Activated T-cell treated with anti-CD3 and anti-CD28 coated beads, Interleukin-2, amount 50 U/mL, for 72 hours (primary cell): ENCODE measurements around the gene COL26A1. TPM values are rescaled to one million over a fixed set of nuclear protein-coding genes. Genes with fewer than 3 reads are reported as not detected.

ENCODE experiments used
- ATAC-seq, 2 donors: fragments of 150-1000 bp; cut with Tn5 transposase; replicated peaks in 1 of 2; 2 replicates each; pipeline ENCODE4 v1.10.0; 2021; ENCODE audit warnings: moderate library complexity in 2 of 2, mild to moderate bottlenecking in 1 of 2
- DNase-seq, 2 donors: peaks; one replicate each; pipeline ENCODE4 v3.0.0; 2021 to 2022; ENCODE audit warnings: mixed read lengths in 1 of 2
- H3K27ac Mint-ChIP-seq: one replicate; pipeline ENCODE4 v1.8.0; 2022; ENCODE audit warnings: mild to moderate bottlenecking, moderate library complexity, mixed read lengths
- H3K27me3 Mint-ChIP-seq: one replicate; pipeline ENCODE4 v1.8.0; 2022; ENCODE audit warnings: low read depth, mixed read lengths
- H3K36me3 Mint-ChIP-seq, 2 donors: one replicate each; pipeline ENCODE4 v1.8.0; 2022; ENCODE audit warnings: mixed read lengths in 2 of 2, mild to moderate bottlenecking in 1 of 2; ENCODE audit not compliant: insufficient read depth in 2 of 2
- H3K4me1 Mint-ChIP-seq: one replicate; pipeline ENCODE4 v1.8.0; 2022; ENCODE audit warnings: low read depth, mixed read lengths
- H3K4me3 Mint-ChIP-seq, 2 donors: one replicate each; pipeline ENCODE4 v1.8.0; 2022; ENCODE audit warnings: mild to moderate bottlenecking in 2 of 2, mixed read lengths in 2 of 2, moderate library complexity in 2 of 2
- H3K9me3 Mint-ChIP-seq, 2 donors: one replicate each; pipeline ENCODE4 v1.8.0; 2022; ENCODE audit warnings: mixed read lengths in 2 of 2
- total RNA-seq, 2 donors: library from RNA; stranded (reverse); gene quantifications; one replicate each; pipeline ENCODE4 v1.2.3, GENCODE V29; 2022

Gene COL26A1
- total RNA-seq, 2 donors from 2014 or later = 0.22 TPM; not detected in 1

GRCh38 chr7:101399759-101400158 is 37.1 kb downstream of the COL26A1 start:
- ATAC-seq (no peak), DNase-seq (no peak)
- no peak overlapping the region for H3K27ac Mint-ChIP-seq
- H3K4me3 Mint-ChIP-seq = no peak overlapping the region
- H3K36me3 Mint-ChIP-seq = no peaks in the 10 kb centered on the region
- H3K4me1 Mint-ChIP-seq = no peaks in the 10 kb centered on the region
- peaks cover 0 to 1% of the 10 kb centered on the region in 2 donors for H3K9me3 Mint-ChIP-seq
- H3K27me3 Mint-ChIP-seq = peaks cover 15% of the 10 kb centered on the region

GRCh38 chr7:101400751-101401150 is 38.1 kb downstream of the COL26A1 start:
- Mint-ChIP-seq H3K4me3 (no peak overlapping the region), H3K9me3 (peaks cover 0 to 1% of the 10 kb centered on the region in 2 donors), H3K36me3 (no peaks in the 10 kb centered on the region), H3K4me1 (no peaks in the 10 kb centered on the region), H3K27ac (no peak overlapping the region), H3K27me3 (peaks cover 15% of the 10 kb centered on the region)
- DNase-seq = no peak
- ATAC-seq = no peak

DNA sequence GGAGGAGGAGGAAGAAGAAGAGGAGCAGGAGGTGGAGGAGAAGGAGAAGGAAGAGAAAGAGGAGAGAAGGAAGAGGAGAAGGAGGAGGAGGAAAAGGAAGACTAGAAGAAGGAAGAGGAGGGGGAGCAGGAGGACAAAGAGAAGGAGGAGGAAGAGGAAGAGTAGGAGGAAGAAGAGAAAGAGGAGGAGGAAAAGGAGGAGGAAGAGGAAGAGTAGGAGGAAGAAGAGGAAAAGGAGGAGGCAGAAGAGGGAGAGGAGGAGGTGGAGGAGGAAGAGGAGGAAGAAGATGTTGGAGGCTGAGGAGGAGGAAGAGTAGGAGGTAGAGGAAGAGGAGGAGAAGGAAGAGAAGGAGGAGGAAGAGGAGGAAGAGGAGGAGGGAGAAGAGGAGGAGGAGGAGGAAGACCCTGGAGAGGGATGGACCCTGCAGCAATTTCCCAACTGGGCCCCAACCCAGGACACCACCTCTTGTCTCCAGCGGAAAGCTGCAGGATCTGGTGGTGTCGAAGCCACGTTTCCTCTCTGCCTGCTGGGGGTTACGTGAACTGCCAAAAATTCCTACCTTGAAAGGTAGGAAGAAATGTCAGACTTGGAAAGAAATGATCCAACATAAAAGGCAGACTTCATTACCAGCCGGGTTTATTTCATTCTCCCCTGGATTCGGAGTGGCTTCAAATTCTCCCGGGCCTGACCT is 38.9 kb downstream of the COL26A1 start:
- Mint-ChIP-seq H3K27ac (no peak overlapping the region), H3K27me3 (peaks cover 15% of the 10 kb centered on the region), H3K9me3 (peaks cover 0 to 1% of the 10 kb centered on the region in 2 donors)

GRCh38 chr7:101402081-101402779 is 39.6 kb downstream of the COL26A1 start:
- no peak for DNase-seq
- ATAC-seq = no peak
- no peaks in the 10 kb centered on the region for H3K4me1 Mint-ChIP-seq
- no peaks in the 10 kb centered on the region for H3K36me3 Mint-ChIP-seq
- peaks cover 15% of the 10 kb centered on the region for H3K27me3 Mint-ChIP-seq
- peaks cover 0 to 1% of the 10 kb centered on the region in 2 donors for H3K9me3 Mint-ChIP-seq
- no peak overlapping the region for H3K4me3 Mint-ChIP-seq
- H3K27ac Mint-ChIP-seq = no peak overlapping the region

More for the DNA sequence above, 38.9 kb downstream of the COL26A1 start:
- DNase-seq = no peak
- no peak for ATAC-seq
- Mint-ChIP-seq H3K4me3 (no peak overlapping the region), H3K4me1 (no peaks in the 10 kb centered on the region), H3K36me3 (no peaks in the 10 kb centered on the region)

- Mint-ChIP-seq H3K27ac (no peak overlapping the region), H3K36me3 (no peaks in the 10 kb centered on the region), H3K4me1 (no peaks in the 10 kb centered on the region), H3K9me3 (peaks cover 0 to 1% of the 10 kb centered on the region in 2 donors), H3K4me3 (no peak overlapping the region), H3K27me3 (peaks cover 15% of the 10 kb centered on the region)
- DNase-seq = no peak
- ATAC-seq = no peak
These were observed 40.2 kb downstream of the COL26A1 start for GRCh38 chr7:101402835-101403234.

DNA sequence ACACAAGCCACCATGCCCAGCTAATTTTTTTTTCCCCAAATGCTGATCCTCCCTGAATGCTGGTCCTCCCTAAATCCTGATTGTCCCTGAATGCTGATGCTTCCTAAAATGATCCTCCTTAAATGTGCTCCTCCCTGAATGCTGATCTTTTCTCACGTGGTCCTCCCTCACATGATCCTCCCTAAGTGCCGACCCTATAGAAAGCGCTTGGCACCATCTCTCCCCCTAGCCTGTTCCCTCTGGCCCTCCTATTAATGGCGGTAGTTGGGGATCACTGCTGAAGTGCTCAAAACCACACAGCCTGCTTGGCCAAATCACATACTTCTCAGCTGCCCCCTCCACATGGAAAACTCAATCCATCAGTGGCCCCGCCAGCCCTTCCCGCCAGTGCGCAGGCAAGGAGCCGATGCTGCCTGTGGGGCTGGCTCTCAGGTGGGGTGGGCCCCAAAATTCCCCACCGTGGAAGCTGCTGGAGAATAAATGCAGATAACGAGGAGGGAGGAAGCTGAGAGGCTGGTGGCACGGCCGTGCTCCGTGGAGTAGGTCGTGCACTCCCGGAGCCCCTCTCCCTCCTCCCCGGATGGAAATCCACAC is 42.9 kb downstream of the COL26A1 start:
- ATAC-seq (no peak), DNase-seq (no peak)
- Mint-ChIP-seq H3K36me3 (peaks cover 1 to 2% of the 10 kb centered on the region in 2 donors), H3K4me1 (no peaks in the 10 kb centered on the region), H3K27me3 (peaks cover 22% of the 10 kb centered on the region), H3K4me3 (no peak overlapping the region), H3K9me3 (peaks cover 2 to 5% of the 10 kb centered on the region in 2 donors), H3K27ac (no peak overlapping the region)

DNA sequence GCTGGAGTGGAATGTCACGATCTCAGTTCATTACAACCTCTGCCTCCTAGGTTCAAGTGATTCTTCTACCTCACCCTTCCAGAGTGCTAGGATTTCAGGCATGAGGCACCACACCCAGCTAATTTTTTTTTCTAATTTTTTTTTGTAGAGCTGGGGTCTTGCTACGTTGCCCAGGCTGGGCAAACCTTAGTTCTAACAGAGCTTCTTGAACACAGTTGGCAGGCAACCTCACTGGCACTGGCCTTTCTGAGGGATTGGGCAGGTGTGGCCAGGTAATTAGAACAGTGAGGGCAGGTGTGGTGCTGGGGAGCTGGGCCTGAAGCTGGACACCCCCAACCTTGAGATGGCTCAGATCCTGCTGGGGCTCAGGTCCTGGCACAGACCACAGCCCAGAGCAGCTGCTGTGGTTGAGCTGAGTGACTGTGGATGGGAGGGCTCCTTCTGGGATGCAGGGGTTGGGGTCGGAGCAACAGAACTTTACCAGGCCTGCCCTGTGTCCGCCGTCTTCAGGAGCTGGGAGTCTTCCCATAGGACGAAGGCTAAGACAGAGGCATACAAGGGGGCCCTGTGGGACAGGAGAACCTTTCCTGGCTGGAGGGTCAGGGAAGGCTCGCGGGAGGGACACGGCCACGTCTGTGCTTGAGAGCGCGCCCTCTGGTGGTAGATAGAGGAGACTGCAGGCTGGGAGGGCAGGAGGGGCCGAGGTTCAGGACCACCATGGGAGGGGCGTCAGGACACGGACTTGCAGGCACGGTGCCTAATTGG is 48.2 kb downstream of the COL26A1 start:
- no peak overlapping the region for H3K27ac Mint-ChIP-seq
- peaks cover 2 to 5% of the 10 kb centered on the region in 2 donors for H3K9me3 Mint-ChIP-seq
- H3K4me1 Mint-ChIP-seq = peaks cover 9% of the 10 kb centered on the region
- peaks cover 1 to 2% of the 10 kb centered on the region in 2 donors for H3K36me3 Mint-ChIP-seq
- peaks cover 17% of the 10 kb centered on the region for H3K27me3 Mint-ChIP-seq
- peak overlapping the region in 1 of 2 donors; percentile 52 for H3K4me3 Mint-ChIP-seq
- peak; percentile 52 to 53 for ATAC-seq
- DNase-seq = peak; percentile 42 to 59

DNA sequence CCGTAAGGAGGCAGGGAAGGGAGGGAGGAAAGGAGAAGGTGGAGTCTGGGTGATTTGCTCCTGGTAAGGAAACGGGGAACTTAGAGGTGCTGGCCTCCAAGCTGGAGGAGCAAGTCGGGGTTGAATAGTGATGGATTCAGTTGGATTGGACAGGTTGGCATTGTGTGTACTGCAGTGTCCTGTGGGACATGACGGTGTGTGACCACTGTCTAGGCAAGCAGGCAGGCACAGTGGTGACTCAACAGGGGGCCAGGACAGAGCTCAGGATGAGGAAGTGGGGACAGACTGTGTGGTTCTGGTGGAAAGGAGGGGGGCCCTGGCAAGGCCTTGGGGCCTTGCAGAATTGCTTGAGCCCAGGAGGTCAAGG is 48.8 kb downstream of the COL26A1 start:
- peaks cover 17% of the 10 kb centered on the region for H3K27me3 Mint-ChIP-seq
- H3K9me3 Mint-ChIP-seq = peaks cover 2 to 5% of the 10 kb centered on the region in 2 donors
- H3K4me1 Mint-ChIP-seq = peaks cover 9% of the 10 kb centered on the region
- H3K27ac Mint-ChIP-seq = no peak overlapping the region
- peak overlapping the region in 1 of 2 donors; percentile 52 for H3K4me3 Mint-ChIP-seq
- no peak for DNase-seq
- H3K36me3 Mint-ChIP-seq = peaks cover 1 to 2% of the 10 kb centered on the region in 2 donors
- ATAC-seq = peak; percentile 36 to 51

- peaks cover 1 to 2% of the 10 kb centered on the region in 2 donors for H3K36me3 Mint-ChIP-seq
- peaks cover 2 to 5% of the 10 kb centered on the region in 2 donors for H3K9me3 Mint-ChIP-seq
- H3K27ac Mint-ChIP-seq = no peak overlapping the region
- no peak for DNase-seq
- peaks cover 17% of the 10 kb centered on the region for H3K27me3 Mint-ChIP-seq
- no peak overlapping the region for H3K4me3 Mint-ChIP-seq
- H3K4me1 Mint-ChIP-seq = peaks cover 9% of the 10 kb centered on the region
- ATAC-seq = no peak
These were observed 50.3 kb downstream of the COL26A1 start for GRCh38 chr7:101412976-101413375.

- H3K36me3 Mint-ChIP-seq = no peaks in the 10 kb centered on the region
- no peak for ATAC-seq
- no peaks in the 10 kb centered on the region for H3K9me3 Mint-ChIP-seq
- no peak overlapping the region for H3K27ac Mint-ChIP-seq
- no peaks in the 10 kb centered on the region for H3K4me1 Mint-ChIP-seq
- no peak overlapping the region for H3K4me3 Mint-ChIP-seq
- DNase-seq = no peak
- H3K27me3 Mint-ChIP-seq = peaks cover 6% of the 10 kb centered on the region
These were observed 56.0 kb downstream of the COL26A1 start for GRCh38 chr7:101418694-101419093.

DNA sequence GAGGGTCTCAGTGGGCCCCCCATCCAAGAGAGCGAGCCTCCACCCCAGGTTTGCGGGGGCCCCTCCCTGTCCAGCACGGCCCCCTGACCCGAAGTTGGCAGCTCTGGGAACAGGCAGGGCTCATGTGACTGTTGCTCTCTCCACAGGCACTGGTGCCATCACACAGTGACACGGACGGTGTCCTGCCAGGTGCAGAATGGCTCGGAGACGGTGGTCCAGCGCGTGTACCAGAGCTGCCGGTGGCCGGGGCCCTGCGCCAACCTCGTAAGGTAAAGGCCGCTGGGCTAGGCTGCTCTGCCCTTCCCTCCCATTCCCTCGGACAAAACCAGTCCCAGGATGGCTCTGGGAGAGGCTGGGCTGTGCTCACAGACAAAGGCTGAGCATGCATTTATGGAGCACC is 57.2 kb downstream of the COL26A1 start:
- no peaks in the 10 kb centered on the region for H3K4me1 Mint-ChIP-seq
- no peak overlapping the region for H3K4me3 Mint-ChIP-seq
- ATAC-seq (no peak), DNase-seq (no peak)
- no peaks in the 10 kb centered on the region for H3K36me3 Mint-ChIP-seq
- no peak overlapping the region for H3K27ac Mint-ChIP-seq
- H3K9me3 Mint-ChIP-seq = no peaks in the 10 kb centered on the region
- H3K27me3 Mint-ChIP-seq = peaks cover 6% of the 10 kb centered on the region

- Mint-ChIP-seq H3K4me1 (no peaks in the 10 kb centered on the region), H3K9me3 (no peaks in the 10 kb centered on the region)
- no peak for DNase-seq
These were observed 57.8 kb downstream of the COL26A1 start for GRCh38 chr7:101420436-101420835.

More at GRCh38 chr7:101420436-101420835, 57.8 kb downstream of the COL26A1 start:
- Mint-ChIP-seq H3K27me3 (peaks cover 6% of the 10 kb centered on the region), H3K36me3 (no peaks in the 10 kb centered on the region), H3K4me3 (no peak overlapping the region), H3K27ac (no peak overlapping the region)
- no peak for ATAC-seq
